Smooth muscle cell (in vitro differentiated cells): Measurements from ENCODE around the gene NFKBIE. TPM values are rescaled to one million over a fixed set of nuclear protein-coding genes. Genes with fewer than 3 reads are reported as not detected.

Source experiments
- DNase-seq: peaks from one replicate; lab custom pipeline; 2025; ENCODE audit not compliant: unreplicated experiment; lab: John Stamatoyannopoulos, UW
- H2AFZ ChIP-seq: fragments of 200-600 bp; sonication (generic); 2 replicates; pipeline ENCODE4 v1.6.0; 2016; ENCODE audit warnings: antibody characterized with exemption, low read depth, mild to moderate bottlenecking
- H3F3A ChIP-seq: fragments of 200-600 bp; sonication (generic); 2 replicates; pipeline ENCODE4 v1.6.0; 2017; ENCODE audit warnings: antibody characterized with exemption, low read depth
- H3K27ac ChIP-seq: fragments of 200-600 bp; sonication (generic); 2 replicates; pipeline ENCODE4 v1.5.1; 2016; ENCODE audit warnings: low read depth, mild to moderate bottlenecking
- H3K27me3 ChIP-seq: fragments of 200-600 bp; sonication (generic); 2 replicates; pipeline ENCODE4 v1.6.1; 2016; ENCODE audit warnings: low read depth, mild to moderate bottlenecking
- H3K36me3 ChIP-seq: fragments of 200-600 bp; sonication (generic); 2 replicates; pipeline ENCODE4 v1.5.1; 2016; ENCODE audit warnings: low read depth
- H3K4me1 ChIP-seq: fragments of 200-600 bp; sonication (generic); 2 replicates; pipeline ENCODE4 v1.5.1; 2016; ENCODE audit warnings: low read depth
- H3K4me2 ChIP-seq: fragments of 200-600 bp; sonication (generic); 2 replicates; pipeline ENCODE4 v1.6.0; 2016; ENCODE audit warnings: mild to moderate bottlenecking
- H3K4me3 ChIP-seq: fragments of 200-600 bp; sonication (generic); 2 replicates; pipeline ENCODE4 v1.5.1; 2016; ENCODE audit warnings: mild to moderate bottlenecking
- H3K79me2 ChIP-seq: fragments of 200-600 bp; sonication (generic); 2 replicates; pipeline ENCODE4 v1.6.0; 2016; ENCODE audit warnings: low read depth, mild to moderate bottlenecking
- H3K9ac ChIP-seq: fragments of 200-600 bp; sonication (generic); 2 replicates; pipeline ENCODE4 v1.6.0; 2016; ENCODE audit warnings: low read depth
- H3K9me3 ChIP-seq: fragments of 200-600 bp; sonication (generic); replicated peaks from 2 replicates; pipeline ENCODE4 v1.5.1; 2016; ENCODE audit warnings: low read depth
- H4K20me1 ChIP-seq: fragments of 200-600 bp; sonication (generic); 2 replicates; pipeline ENCODE4 v1.6.0; 2016; ENCODE audit warnings: low read depth
- WGBS: methylation state at CpG from one replicate; pipeline ENCODE4 v1.1.7; 2016; ENCODE audit warnings: low lambda C conversion rate; 5-methylcytosine and 5-hydroxymethylcytosine counted together
- polyA plus RNA-seq: library from polyadenylated mRNA; unstranded; fragments of >200 nt; fragmentation: Nextera tagmentation; extraction: Ambion mirVana; gene quantifications from 2 replicates; pipeline ENCODE4 v1.2.1, GENCODE V29; 2016
- total RNA-seq: library from RNA; depleted of rRNA; stranded (reverse); fragments of >200 nt; gene quantifications from 2 replicates; pipeline ENCODE4 v1.2.3, GENCODE V29; 2014
- TF ChIP-seq, protein P1 (sequence below): fragments of 200-600 bp; sonication (generic); IDR thresholded peaks from 2 replicates; pipeline ENCODE4 v1.5.1; 2017; ENCODE audit warnings: borderline replicate concordance, mild to moderate bottlenecking, antibody characterized with exemption; ENCODE audit not compliant: insufficient read depth, poor library complexity, severe bottlenecking

Gene NFKBIE
- total and polyA plus RNA-seq, 2 experiments from 2014 or later = 7.0 to 12.3 TPM

DNA sequence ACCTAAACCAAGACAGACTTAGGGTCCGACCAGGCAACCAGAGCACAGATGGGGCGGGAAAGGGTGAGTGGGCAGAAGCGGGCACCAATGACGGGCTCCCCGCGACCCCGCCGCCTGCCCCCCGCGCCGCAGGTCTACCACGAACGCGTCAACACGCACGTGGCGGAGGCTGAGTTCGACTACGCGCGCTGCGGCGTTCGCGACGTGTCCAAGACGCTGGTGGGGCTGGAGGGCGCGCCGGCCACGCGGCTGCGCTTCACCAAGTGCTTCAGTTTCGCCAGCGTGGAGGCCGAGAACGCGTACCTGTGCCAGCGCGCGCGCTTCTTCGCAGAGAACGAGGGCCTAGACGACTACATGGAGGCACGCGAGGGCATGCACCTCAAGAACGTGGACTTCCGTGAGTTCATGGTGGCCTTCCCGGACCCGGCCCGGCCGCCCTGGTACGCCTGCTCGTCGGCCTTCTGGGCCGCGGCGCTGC lies 10.0 kb upstream of the NFKBIE start:
- Histone ChIP-seq H3F3A (no peaks in the 10 kb centered on the region), H3K4me1 (no peaks in the 10 kb centered on the region), H3K27me3 (peaks cover 73% of the 10 kb centered on the region), H3K79me2 (no peaks in the 10 kb centered on the region), H3K9ac (no peak overlapping the region), H4K20me1 (no peaks in the 10 kb centered on the region), H3K9me3 (no peaks in the 10 kb centered on the region), H2AFZ (no peak overlapping the region), H3K36me3 (no peaks in the 10 kb centered on the region), H3K27ac (no peak overlapping the region), H3K4me2 (no peak overlapping the region), H3K4me3 (no peak overlapping the region)
- 95% methylated on average over 59 of the region's 59 CpGs for WGBS
- TF ChIP-seq, protein P1, sequence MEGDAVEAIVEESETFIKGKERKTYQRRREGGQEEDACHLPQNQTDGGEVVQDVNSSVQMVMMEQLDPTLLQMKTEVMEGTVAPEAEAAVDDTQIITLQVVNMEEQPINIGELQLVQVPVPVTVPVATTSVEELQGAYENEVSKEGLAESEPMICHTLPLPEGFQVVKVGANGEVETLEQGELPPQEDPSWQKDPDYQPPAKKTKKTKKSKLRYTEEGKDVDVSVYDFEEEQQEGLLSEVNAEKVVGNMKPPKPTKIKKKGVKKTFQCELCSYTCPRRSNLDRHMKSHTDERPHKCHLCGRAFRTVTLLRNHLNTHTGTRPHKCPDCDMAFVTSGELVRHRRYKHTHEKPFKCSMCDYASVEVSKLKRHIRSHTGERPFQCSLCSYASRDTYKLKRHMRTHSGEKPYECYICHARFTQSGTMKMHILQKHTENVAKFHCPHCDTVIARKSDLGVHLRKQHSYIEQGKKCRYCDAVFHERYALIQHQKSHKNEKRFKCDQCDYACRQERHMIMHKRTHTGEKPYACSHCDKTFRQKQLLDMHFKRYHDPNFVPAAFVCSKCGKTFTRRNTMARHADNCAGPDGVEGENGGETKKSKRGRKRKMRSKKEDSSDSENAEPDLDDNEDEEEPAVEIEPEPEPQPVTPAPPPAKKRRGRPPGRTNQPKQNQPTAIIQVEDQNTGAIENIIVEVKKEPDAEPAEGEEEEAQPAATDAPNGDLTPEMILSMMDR = no peak
- DNase-seq = no peak

DNA sequence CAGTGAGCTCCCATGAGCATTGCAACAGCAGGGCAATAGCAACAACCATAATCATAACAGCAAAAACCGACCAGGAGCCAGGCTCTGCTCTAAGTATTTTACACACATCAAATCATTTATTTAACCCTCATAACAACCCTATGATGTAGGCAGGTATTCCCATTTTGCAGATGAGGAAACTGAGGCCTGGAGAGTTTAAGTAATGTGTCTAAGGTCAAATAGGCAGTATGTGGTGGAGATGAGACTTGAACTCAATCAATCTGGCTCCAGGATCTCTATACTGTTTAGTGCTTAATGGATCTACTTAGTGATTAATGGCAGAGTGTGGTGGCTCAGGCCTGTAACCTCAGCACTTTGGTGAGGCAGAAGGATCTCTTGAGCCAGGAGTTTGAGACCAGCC lies 8.3 kb upstream of the NFKBIE start:
- Histone ChIP-seq H3K27ac (no peak overlapping the region), H3K36me3 (no peaks in the 10 kb centered on the region), H4K20me1 (no peaks in the 10 kb centered on the region), H3F3A (no peaks in the 10 kb centered on the region), H3K9ac (no peak overlapping the region), H3K4me2 (no peak overlapping the region), H3K4me3 (no peak overlapping the region), H2AFZ (no peak overlapping the region), H3K79me2 (no peaks in the 10 kb centered on the region), H3K9me3 (no peaks in the 10 kb centered on the region), H3K27me3 (peaks cover 85% of the 10 kb centered on the region), H3K4me1 (peaks cover under 1% of the 10 kb centered on the region)
- TF ChIP-seq, protein P1 = no peak
- WGBS = 71% methylated on average over 1 of the region's 1 CpG
- DNase-seq = no peak

DNA sequence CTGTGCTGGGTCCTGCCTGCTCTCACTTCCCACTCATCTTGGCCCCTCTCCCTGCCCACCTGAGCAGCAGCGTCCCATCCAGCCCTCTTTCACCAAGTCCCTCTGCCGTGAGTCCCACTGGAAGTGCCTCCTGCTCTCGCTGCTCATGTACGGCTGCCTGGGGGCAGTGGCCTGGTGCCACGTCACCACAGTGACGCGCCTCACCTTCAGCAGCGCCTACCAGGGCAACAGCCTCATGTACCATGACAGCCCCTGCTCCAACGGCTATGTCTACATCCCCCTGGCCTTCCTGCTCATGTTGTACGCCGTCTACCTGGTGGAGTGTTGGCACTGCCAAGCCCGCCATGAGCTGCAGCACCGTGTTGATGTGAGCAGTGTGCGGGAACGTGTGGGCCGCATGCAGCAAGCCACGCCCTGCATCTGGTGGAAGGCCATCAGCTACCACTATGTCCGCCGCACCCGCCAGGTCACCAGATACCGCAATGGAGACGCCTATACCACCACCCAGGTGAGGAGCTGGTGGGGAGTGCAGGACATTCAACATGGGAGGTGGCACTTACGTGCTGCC lies 7.7 kb upstream of the NFKBIE start:
- TF ChIP-seq, protein P1 = no peak
- DNase-seq = no peak
- H2AFZ ChIP-seq = no peak overlapping the region
- H3K4me1 ChIP-seq = peaks cover 4% of the 10 kb centered on the region
- H3K9ac ChIP-seq = no peak overlapping the region
- no peaks in the 10 kb centered on the region for H4K20me1 ChIP-seq
- H3F3A ChIP-seq = no peaks in the 10 kb centered on the region
- H3K4me2 ChIP-seq = no peak overlapping the region
- no peaks in the 10 kb centered on the region for H3K36me3 ChIP-seq
- WGBS = 88% methylated on average over 23 of the region's 23 CpGs
- H3K27me3 ChIP-seq = peaks cover 86% of the 10 kb centered on the region
- H3K79me2 ChIP-seq = no peaks in the 10 kb centered on the region
- H3K9me3 ChIP-seq = no peaks in the 10 kb centered on the region
- no peak overlapping the region for H3K4me3 ChIP-seq
- no peak overlapping the region for H3K27ac ChIP-seq

DNA sequence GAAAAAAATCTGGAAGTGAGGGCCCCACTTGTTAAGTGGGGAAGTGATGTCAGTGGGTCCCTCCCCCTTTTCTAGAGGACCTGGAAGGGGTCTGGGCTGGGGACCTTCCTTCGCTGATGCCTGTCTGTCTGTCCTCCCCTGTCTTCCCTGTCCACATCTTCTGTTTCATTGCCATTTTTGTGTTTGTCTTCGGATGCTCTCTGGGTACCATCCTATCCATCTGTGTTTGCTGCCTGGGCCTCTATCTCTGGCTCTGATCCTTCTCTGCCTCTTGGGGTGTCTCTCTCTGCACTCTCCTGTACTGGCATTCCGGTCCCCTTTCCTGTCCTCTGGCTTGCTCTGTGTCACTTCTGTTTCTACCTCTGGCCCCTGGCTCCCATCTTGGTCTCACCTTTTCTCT lies 7.2 kb upstream of the NFKBIE start:
- Histone ChIP-seq H3K9ac (no peak overlapping the region), H3K36me3 (no peaks in the 10 kb centered on the region), H3K4me3 (no peak overlapping the region), H3K79me2 (no peaks in the 10 kb centered on the region), H3F3A (no peaks in the 10 kb centered on the region), H3K9me3 (no peaks in the 10 kb centered on the region), H4K20me1 (no peaks in the 10 kb centered on the region), H2AFZ (no peak overlapping the region), H3K27me3 (peaks cover 81% of the 10 kb centered on the region), H3K4me1 (peaks cover 4% of the 10 kb centered on the region), H3K27ac (no peak overlapping the region), H3K4me2 (no peak overlapping the region)
- 95% methylated on average over 3 of the region's 3 CpGs for WGBS
- TF ChIP-seq, protein P1 = no peak
- no peak for DNase-seq
